CD4-positive, alpha-beta T cell treated with Interleukin-10 for 1 hour (primary cell): ENCODE results near the gene ZNF319.

Experiments
- DNase-seq: peaks from one replicate; pipeline ENCODE4 v3.0.0-alpha.2; 2020

ZNF319 gene

DNA sequence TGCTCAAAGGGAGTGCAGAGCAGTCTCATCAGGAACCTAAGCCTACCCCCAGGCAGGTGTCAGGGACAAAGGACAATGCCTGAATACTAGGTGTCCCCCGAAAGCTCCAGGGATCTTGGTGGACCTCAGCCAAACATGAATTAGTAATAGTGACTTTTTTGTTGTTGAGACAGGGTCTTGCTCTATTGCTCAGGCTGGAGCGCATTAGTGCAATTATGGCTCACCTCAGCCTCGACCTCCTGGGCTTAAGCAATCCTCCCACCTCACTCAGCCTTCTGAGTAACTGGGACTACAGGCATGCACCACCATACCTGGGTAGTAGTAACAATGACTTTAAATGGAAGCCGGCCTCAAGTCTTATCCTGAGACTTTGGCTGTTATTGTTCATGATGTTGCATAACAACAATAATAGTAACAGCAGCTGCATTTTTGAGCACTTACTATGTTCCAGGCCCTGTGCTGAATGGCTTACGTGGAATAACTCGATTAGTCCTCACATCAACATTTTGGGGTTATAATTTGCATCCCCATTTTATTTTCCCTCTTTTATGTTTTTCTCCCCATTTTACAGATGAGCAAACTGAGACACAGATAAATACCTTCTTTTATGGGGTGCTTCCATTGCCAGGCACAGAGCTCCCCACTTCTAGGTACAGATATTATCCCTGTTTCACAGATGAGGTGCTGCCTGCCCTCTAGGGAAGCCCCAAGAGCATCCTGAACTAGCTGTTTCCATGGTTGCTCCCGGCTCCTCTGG lies 49.1 kb downstream of the ZNF319 start:
- DNase-seq, result no peak

DNA sequence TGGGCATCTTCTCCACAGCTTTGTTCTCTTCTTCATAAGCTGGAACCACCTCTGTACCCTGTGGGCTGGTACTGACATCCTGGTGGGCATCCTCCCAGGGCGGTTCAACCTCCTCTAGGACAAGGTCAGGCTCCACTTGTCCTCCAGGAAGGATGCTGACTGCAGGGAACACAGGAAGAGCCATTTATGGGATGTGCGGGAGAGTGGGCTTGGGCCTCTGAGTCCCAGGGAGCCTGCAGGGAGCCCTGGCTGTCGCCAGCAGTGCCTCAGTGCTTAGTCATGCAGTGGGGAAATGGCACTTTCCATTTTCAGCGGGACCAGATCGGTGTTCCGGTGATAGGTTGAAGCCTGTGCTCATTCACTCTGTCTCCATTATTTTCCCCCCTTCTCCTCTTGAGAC lies 50.1 kb downstream of the ZNF319 start:
- no peak for DNase-seq

DNA sequence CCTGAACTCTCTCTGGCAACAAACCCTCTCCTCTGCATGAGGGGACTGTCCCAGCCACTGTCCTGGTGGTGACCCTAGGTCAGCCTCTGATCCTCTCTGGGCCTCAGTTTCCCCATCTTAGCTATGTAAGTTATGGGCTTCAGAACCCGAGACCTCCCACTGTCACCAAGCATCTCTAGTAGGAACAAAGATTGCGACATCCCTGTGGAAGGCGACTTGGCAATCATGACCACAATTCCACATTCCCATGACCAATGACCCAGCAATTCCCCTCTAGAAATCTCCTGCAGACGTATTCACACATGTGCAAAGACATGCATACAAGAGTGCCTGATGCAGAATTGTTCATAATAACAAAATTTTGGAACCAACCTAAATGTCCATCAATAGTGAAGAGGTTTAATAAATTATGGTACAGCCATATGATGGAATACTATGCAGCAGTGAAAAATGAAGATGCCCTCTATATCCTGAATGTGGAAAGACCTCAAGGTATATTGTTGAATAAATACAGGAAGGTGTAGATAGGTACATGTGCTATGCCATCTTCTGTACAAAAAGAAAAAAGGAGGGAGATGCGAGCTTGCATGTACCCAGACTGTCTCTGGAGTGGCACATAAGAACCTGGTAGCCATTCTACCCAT lies 50.8 kb downstream of the ZNF319 start:
- DNase-seq, result no peak

DNA sequence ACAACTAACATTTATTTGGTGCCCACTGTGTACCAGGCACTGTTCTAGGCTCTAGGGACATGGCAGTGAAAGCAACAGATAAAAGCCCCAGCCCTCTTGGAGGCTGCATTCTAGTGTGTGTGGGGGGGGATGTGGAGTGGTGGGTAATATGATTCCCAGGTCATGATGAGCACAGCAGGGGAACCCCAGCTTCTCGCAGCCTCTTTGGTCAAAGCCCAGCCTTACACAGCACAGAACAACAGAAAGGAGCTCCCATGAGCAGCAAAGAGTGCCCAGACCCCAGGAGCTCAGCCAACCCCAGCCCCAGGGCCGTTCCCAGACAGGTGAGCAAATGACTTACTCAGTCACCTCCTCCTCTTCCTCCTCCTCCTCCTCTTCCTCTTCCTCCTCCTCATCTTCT lies 51.5 kb downstream of the ZNF319 start:
- no peak for DNase-seq

DNA sequence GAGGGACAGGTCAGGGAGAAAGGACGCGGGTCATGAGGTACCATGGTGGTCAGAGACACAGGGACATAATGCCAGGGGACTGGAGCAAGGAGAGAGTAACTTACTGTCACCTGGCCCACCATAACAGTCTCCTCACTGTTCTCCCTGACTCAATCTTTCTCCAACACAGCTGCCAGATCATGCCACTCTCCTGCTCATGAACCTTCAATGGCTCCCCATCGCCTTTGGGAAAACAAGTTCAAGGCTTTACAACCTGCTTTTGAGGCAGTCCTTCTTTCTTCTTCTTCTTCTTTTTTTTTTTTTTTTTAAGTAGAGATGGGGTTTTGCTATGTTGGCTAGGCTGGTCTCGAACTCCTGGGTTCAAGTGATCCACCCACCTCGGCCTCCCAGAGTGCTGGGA lies 52.4 kb downstream of the ZNF319 start:
- DNase-seq, result no peak

DNA sequence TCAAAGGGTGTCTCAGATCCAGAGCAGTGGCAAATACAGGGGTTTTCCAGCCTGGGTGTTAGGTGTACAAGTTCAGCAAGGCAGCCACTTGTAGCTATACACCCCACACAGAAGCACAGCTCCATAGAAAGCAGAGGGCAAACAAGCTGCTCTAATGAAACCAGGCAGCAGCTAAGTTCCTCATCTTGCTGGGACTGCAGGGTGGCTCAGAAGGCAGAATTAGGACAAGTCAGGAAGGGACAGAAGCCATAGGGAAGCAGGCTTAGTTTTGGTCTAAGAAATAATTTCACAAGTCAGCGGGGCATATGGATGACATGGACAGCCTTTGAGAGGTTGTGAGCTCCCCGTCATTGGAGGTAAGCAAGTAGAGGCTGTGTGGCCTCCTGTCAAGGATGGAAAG lies 53.2 kb downstream of the ZNF319 start:
- no peak for DNase-seq

DNA sequence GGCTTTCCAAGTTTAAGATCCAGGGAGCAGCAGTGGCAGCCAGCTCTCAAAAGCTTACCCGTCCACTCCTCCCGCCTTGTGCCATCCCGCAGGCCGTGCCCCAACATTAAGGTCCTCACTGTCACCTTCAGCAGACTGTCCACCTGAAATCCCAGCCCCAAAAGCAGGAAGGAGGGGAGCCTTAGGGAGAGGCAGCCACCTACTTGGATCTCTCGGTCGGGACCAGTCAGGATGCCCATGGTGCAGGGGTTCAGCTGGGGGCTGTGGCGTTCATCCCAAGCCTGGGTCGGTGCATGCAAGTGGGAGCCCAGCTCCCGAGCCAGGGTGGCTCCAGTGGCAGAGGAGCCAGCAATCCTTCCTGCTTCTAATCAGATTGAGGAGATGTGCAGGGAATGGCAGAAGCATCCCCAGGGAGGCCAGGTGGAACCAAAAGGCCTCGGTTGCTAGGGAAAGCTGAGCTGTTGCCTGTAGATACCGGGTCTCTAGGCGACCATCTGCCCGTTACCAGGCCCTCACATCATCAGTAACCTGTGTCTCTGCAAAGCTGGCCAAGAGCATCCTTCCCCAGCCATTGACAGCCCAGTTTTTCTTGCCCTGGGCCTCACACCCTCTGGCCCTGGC lies 54.2 kb downstream of the ZNF319 start:
- DNase-seq, result no peak

DNA sequence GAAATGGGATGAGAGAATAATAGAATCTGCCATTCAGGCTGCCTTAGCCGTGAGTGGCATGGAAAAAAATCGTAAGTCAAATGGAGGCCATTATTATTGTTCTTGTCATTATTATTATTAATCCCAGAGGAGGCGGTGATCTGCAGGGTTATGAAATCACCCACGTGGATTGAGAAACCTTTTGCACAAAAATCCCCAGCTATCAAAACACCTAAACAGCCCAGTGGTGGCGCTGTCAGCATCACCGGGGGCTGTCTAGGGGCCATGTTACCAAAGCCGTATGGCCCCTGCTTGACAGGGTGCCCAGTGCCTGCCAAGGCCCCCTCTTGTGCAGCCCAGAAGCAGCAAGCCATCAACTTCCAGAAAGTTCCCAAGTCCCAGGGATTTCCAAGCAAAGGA lies 54.7 kb downstream of the ZNF319 start:
- DNase-seq, result no peak

DNA sequence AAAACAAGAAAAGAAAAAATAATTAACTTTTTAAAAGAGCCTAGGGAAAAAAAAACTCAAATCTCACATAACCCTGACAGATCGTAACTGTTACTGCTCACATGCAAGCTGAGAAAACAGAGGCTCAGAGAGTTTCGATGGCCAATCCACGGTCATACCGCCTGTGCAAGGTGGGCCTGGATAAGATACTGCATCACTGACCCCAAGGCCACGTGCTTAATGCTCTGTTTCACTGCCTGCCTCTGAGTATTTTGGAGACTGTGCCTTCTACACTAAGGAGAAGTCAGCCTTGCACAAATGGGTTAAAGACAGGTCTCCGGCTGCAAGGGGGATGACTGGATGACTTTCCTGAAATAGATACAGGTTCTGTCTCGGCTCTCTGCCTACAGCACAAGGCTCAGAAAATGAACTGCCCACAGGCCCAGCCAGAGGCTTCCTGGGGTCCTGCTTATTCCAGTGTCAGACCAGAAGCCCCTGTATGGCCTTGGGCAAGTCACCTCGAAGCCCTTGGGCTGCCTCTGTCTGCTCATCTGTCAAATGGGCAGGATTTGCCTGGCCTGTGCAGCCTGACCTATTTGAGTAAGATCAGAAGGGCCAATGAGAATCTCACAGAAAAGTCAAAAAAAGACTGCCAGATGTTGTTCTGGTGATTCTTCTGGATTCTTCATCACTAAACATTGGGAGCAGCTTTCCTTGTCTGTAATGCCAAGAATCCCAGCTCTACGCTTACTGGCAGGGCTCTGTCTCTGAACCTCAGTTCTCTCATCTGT lies 55.3 kb downstream of the ZNF319 start:
- no peak for DNase-seq
